ENCODE results near the gene DNAJC6. TPM values are rescaled to one million over a fixed set of nuclear protein-coding genes. Genes with fewer than 3 reads are reported as not detected.

DNAJC6 gene
- total RNA-seq, 1 experiment from 2014 or later = 6.2 TPM

- no peak for TF ChIP-seq CTCF (IDR thresholded peaks at IDR 0.05; ENCODE audit: insufficient read depth in 1 of 2, low read depth in 1 of 2, low read length in 1 of 2, severe bottlenecking in 1 of 2, unreplicated experiment in 1 of 2)
- Histone ChIP-seq H3K4me3 (ENCODE audit: low read depth, low read length) (no peak overlapping the region), H3K27me3 (replicated peaks; ENCODE audit: control insufficient read depth, insufficient read depth, low read length) (no peaks in the 10 kb centered on the region), H3K9me3 (no peaks in the 10 kb centered on the region), H3K4me1 (no peaks in the 10 kb centered on the region), H3K36me3 (ENCODE audit: control insufficient read depth, insufficient read depth, low read length) (no peaks in the 10 kb centered on the region)
- ChIA-PET POLR2A (no interaction called here), CTCF (no interaction called here)
- no peaks in the 10 kb centered on the region for H3K4me1 Mint-ChIP-seq (ENCODE audit: low read depth, unreplicated experiment)
- H3K27ac Mint-ChIP-seq (ENCODE audit: unreplicated experiment) = no peak overlapping the region
- no peaks in the 10 kb centered on the region for H3K36me3 Mint-ChIP-seq (ENCODE audit: insufficient read depth, unreplicated experiment)
- H3K27me3 Mint-ChIP-seq (ENCODE audit: insufficient read depth, unreplicated experiment) = no peaks in the 10 kb centered on the region
- H3K9me3 Mint-ChIP-seq (ENCODE audit: unreplicated experiment) = no peaks in the 10 kb centered on the region
- no peak overlapping the region for H3K4me3 Mint-ChIP-seq (ENCODE audit: unreplicated experiment)
- BruUV-seq (replicated peaks) = no TSS peak
- intact Hi-C loops (cut with micrococcal nuclease; ENCODE audit: unreplicated experiment) = no loop called here
- no peak for DNase-seq
These were observed 92.3 kb downstream of the DNAJC6 start for GRCh38 chr1:65401612-65402011.

- H3K27ac Mint-ChIP-seq (ENCODE audit: unreplicated experiment) = no peak overlapping the region
- no peak overlapping the region for H3K4me3 Mint-ChIP-seq (ENCODE audit: unreplicated experiment)
- DNase-seq = no peak
- Histone ChIP-seq H3K36me3 (ENCODE audit: control insufficient read depth, insufficient read depth, low read length) (no peaks in the 10 kb centered on the region), H3K9me3 (no peaks in the 10 kb centered on the region), H3K4me3 (ENCODE audit: low read depth, low read length) (no peak overlapping the region), H3K4me1 (peaks cover 15% of the 10 kb centered on the region), H3K27me3 (replicated peaks; ENCODE audit: control insufficient read depth, insufficient read depth, low read length) (no peaks in the 10 kb centered on the region)
- BruUV-seq (replicated peaks) = no TSS peak
- intact Hi-C loops (cut with micrococcal nuclease; ENCODE audit: unreplicated experiment) = no loop called here
- ChIA-PET CTCF (no interaction called here), POLR2A (no interaction called here)
- no peaks in the 10 kb centered on the region for H3K4me1 Mint-ChIP-seq (ENCODE audit: low read depth, unreplicated experiment)
- H3K36me3 Mint-ChIP-seq (ENCODE audit: insufficient read depth, unreplicated experiment) = no peaks in the 10 kb centered on the region
- TF ChIP-seq CTCF (IDR thresholded peaks at IDR 0.05; ENCODE audit: insufficient read depth in 1 of 2, low read depth in 1 of 2, low read length in 1 of 2, severe bottlenecking in 1 of 2, unreplicated experiment in 1 of 2) = no peak
- no peaks in the 10 kb centered on the region for H3K27me3 Mint-ChIP-seq (ENCODE audit: insufficient read depth, unreplicated experiment)
- no peaks in the 10 kb centered on the region for H3K9me3 Mint-ChIP-seq (ENCODE audit: unreplicated experiment)
These were observed 95.6 kb downstream of the DNAJC6 start for GRCh38 chr1:65404941-65405340.

GRCh38 chr1:65407877-65408276 is 98.5 kb downstream of the DNAJC6 start:
- Mint-ChIP-seq H3K4me1 (ENCODE audit: low read depth, unreplicated experiment) (peaks cover 11% of the 10 kb centered on the region), H3K27me3 (ENCODE audit: insufficient read depth, unreplicated experiment) (no peaks in the 10 kb centered on the region), H3K36me3 (ENCODE audit: insufficient read depth, unreplicated experiment) (no peaks in the 10 kb centered on the region), H3K9me3 (ENCODE audit: unreplicated experiment) (no peaks in the 10 kb centered on the region), H3K27ac (ENCODE audit: unreplicated experiment) (peak overlapping the region; percentile 4), H3K4me3 (ENCODE audit: unreplicated experiment) (no peak overlapping the region)
- DNase-seq = peak; percentile 54 to 59
- POLR2A ChIA-PET = no interaction called here
- Histone ChIP-seq H3K36me3 (ENCODE audit: control insufficient read depth, insufficient read depth, low read length) (no peaks in the 10 kb centered on the region), H3K27me3 (replicated peaks; ENCODE audit: control insufficient read depth, insufficient read depth, low read length) (no peaks in the 10 kb centered on the region), H3K9me3 (no peaks in the 10 kb centered on the region), H3K4me3 (ENCODE audit: low read depth, low read length) (no peak overlapping the region), H3K4me1 (peaks cover 19% of the 10 kb centered on the region)
- CTCF ChIA-PET = no interaction called here
- intact Hi-C loops (cut with micrococcal nuclease; ENCODE audit: unreplicated experiment) = no loop called here
- no TSS peak for BruUV-seq (replicated peaks)
- no peak for TF ChIP-seq CTCF (IDR thresholded peaks at IDR 0.05; ENCODE audit: insufficient read depth in 1 of 2, low read depth in 1 of 2, low read length in 1 of 2, severe bottlenecking in 1 of 2, unreplicated experiment in 1 of 2)

Measured in Caco-2 (cell line).